GM19395 (cell line): ENCODE data around the gene NQO1.
"Not testable (repeated sequence)": the region's sequence is repeated elsewhere in the genome, so short reads cannot be mapped to it uniquely, and the experiment has no call there.

Source experiments
- ATAC-seq: cut with Tn5 transposase; IDR thresholded peaks from one replicate; pipeline ENCODE4 v1.9.1; 2021; ENCODE audit warnings: mild to moderate bottlenecking, moderate library complexity; ENCODE audit not compliant: unreplicated experiment

The NQO1 gene

GRCh38 chr16:69744363-69745231, 18.2 kb upstream of the NQO1 start:
- no peak for ATAC-seq

- no peak for ATAC-seq
Measured at GRCh38 chr16:69741951-69742904, 15.9 kb upstream of the NQO1 start.

GRCh38 chr16:69741519-69741918, 15.2 kb upstream of the NQO1 start:
- ATAC-seq = no peak

GRCh38 chr16:69732101-69732500, 5.7 kb upstream of the NQO1 start:
- ATAC-seq = no peak

- not testable (repeated sequence) for ATAC-seq
Measured at GRCh38 chr16:69731280-69731679, 4.9 kb upstream of the NQO1 start.

GRCh38 chr16:69729030-69729429, 2.7 kb upstream of the NQO1 start:
- not testable (repeated sequence) for ATAC-seq

GRCh38 chr16:69727916-69728270, 1.5 kb upstream of the NQO1 start:
- no peak for ATAC-seq

- ATAC-seq = no peak
Measured at GRCh38 chr16:69725480-69726312, 664 bp downstream of the NQO1 start.

GRCh38 chr16:69724981-69725479, 1.3 kb downstream of the NQO1 start:
- no peak for ATAC-seq

- no peak for ATAC-seq
Measured at GRCh38 chr16:69724414-69724873, 1.9 kb downstream of the NQO1 start.

GRCh38 chr16:69721441-69721957, 4.9 kb downstream of the NQO1 start:
- no peak for ATAC-seq

- no peak for ATAC-seq
Measured at GRCh38 chr16:69720822-69721430, 5.4 kb downstream of the NQO1 start.

- ATAC-seq = no peak
Measured at GRCh38 chr16:69718111-69718764, 8.1 kb downstream of the NQO1 start.

GRCh38 chr16:69717066-69717465, 9.3 kb downstream of the NQO1 start:
- ATAC-seq = no peak

- ATAC-seq = no peak
Measured at GRCh38 chr16:69712914-69713581, 13.3 kb downstream of the NQO1 start.

GRCh38 chr16:69712277-69712676, 14.1 kb downstream of the NQO1 start:
- ATAC-seq = no peak

GRCh38 chr16:69711115-69711740, 15.1 kb downstream of the NQO1 start:
- ATAC-seq = no peak

- ATAC-seq = no peak
Measured at GRCh38 chr16:69709456-69710084, 16.8 kb downstream of the NQO1 start.
